ENCODE results near the gene GLB1L2. TPM values are rescaled to one million over a fixed set of nuclear protein-coding genes. Genes with fewer than 3 reads are reported as not detected.

Gene GLB1L2
- polyA plus RNA-seq, 1 of the 3 experiments (the other 2 are of a cell fraction): 3.4 TPM

DNA sequence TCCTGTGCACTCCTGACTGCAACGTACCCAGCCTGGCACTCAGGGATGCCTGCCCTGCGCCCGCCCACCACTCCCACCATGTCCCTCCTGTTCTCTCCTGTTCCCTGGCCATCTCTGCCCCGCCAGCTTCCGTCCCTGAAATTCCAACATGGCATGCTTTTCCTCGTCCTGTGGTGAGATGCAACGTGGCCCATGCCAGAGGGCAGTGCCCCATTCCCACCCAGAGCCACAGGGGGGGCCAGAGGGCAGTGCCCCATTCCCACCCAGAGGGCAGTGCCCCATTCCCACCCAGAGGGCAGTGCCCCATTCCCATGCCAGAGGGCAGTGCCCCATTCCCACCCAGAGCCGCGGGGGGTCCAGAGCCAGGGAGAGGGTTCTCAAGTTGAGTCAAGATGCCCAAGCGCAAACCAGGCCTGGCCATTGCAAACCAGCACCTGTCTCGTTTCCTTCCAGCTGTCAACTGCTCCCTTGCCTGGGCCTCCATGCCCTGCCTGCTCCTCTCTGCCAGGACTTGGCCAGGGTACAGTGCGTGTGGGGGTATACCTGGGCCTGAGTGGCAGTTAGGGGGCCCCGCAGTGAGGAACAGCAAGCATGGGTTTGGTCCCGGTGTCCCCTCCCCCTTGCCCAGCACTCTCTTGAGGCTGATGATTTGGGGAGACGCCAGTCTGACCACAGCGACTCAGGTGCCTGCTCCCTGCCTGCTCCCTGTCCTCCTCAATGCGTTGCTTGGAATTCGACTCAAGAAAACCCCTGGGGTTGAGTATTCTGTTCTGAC is 65.7 kb downstream of the GLB1L2 start:
- ChIA-PET CTCF (interaction anchor here (1.2 kb wide), 1 partner anchor 14 kb away, joined by 4 read pairs; no protein-coding TSS in a partner anchor), POLR2A (no interaction called here)
- no peak for TF ChIP-seq TAF1 (IDR thresholded peaks at IDR 0.05; ENCODE audit: borderline replicate concordance, low read depth, low read length)
- TF ChIP-seq, protein P1, sequence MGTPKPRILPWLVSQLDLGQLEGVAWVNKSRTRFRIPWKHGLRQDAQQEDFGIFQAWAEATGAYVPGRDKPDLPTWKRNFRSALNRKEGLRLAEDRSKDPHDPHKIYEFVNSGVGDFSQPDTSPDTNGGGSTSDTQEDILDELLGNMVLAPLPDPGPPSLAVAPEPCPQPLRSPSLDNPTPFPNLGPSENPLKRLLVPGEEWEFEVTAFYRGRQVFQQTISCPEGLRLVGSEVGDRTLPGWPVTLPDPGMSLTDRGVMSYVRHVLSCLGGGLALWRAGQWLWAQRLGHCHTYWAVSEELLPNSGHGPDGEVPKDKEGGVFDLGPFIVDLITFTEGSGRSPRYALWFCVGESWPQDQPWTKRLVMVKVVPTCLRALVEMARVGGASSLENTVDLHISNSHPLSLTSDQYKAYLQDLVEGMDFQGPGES (IDR thresholded peaks at IDR 0.05; ENCODE audit: low read depth, low read length): no peak
- Histone ChIP-seq H3K79me2 (ENCODE audit: insufficient read depth) (no peaks in the 10 kb centered on the region), H3F3A (replicated peaks; ENCODE audit: insufficient read depth) (no peaks in the 10 kb centered on the region), H4K20me1 (ENCODE audit: insufficient read depth) (no peaks in the 10 kb centered on the region), H3K9me3 (no peaks in the 10 kb centered on the region), H3K4me1 (ENCODE audit: control insufficient read depth in 1 of 2, insufficient read depth in 2 of 2, low read depth in 1 of 2, low read length in 1 of 2) (peaks cover 0 to 15% of the 10 kb centered on the region in 2 experiments; a peak in 1 of 4 replicates), H3K9me2 (no peaks in the 10 kb centered on the region), H3K4me2 (no peak overlapping the region), H2AFZ (ENCODE audit: low read depth) (no peak overlapping the region), H3K4me3 (ENCODE audit: low read depth in 2 of 2, low read length in 1 of 2) (no peak overlapping the region), H3K9ac (no peak overlapping the region), H3K27ac (ENCODE audit: low read depth in 2 of 2, low read length in 1 of 2) (no peak overlapping the region), H3K27me3 (ENCODE audit: insufficient read depth) (no peaks in the 10 kb centered on the region), H3K36me3 (replicated peaks in 1 of 2; ENCODE audit: control insufficient read depth in 1 of 2, insufficient read depth in 2 of 2, low read length in 1 of 2) (no peaks in the 10 kb centered on the region)
- no peak for DNase-seq
- WGBS (ENCODE audit: low lambda C conversion rate): 55% methylated on average over 8 of the region's 18 CpGs

DNA sequence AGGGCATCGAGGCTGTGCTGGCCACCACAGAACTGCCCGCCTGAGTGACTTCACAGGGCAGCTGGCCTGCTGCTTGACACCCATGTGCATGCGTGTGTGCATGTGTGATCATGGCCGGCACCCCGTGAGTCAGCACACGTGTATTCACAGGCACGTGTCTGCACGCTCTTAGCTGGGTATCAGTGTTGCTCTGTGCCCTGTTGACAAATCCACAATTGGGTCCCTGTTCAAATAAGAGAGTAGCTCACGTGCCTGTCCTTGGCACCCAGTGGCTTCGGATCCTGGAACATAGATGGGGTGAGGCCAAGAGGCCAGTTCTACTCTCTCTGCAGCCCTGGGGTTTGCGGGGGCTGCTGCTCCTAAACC is 66.3 kb downstream of the GLB1L2 start:
- no peak overlapping the region for H3K9ac ChIP-seq
- no peak overlapping the region for H3K27ac ChIP-seq (ENCODE audit: low read depth in 2 of 2, low read length in 1 of 2)
- TF ChIP-seq TEAD4 (IDR thresholded peaks at IDR 0.05; ENCODE audit: borderline replicate concordance, insufficient read depth) (no peak), EZH2phosphoT487 (IDR thresholded peaks at IDR 0.05; ENCODE audit: borderline replicate concordance, low read depth) (no peak), SIN3A (IDR thresholded peaks at IDR 0.05; ENCODE audit: borderline replicate concordance, low read depth, low read length) (no peak), NFIC (IDR thresholded peaks at IDR 0.05; ENCODE audit: borderline replicate concordance) (no peak), RXRA (IDR thresholded peaks at IDR 0.05; ENCODE audit: borderline replicate concordance, low read depth) (no peak), EP300 (IDR thresholded peaks at IDR 0.05; ENCODE audit: borderline replicate concordance in 1 of 2, low read depth in 1 of 2, low read length in 1 of 2) (no peak), YY1 (IDR thresholded peaks at IDR 0.05; ENCODE audit: low read depth) (no peak), GABPA (IDR thresholded peaks at IDR 0.05; ENCODE audit: low read depth) (no peak), JUND (IDR thresholded peaks at IDR 0.05) (no peak), FOXM1 (IDR thresholded peaks at IDR 0.05; ENCODE audit: low read depth) (no peak), FOSL2 (IDR thresholded peaks at IDR 0.05; ENCODE audit: borderline replicate concordance, low read depth) (no peak), POLR2AphosphoS5 (IDR thresholded peaks at IDR 0.05; ENCODE audit: low read depth, low read length) (no peak)
- TF ChIP-seq, protein P2, sequence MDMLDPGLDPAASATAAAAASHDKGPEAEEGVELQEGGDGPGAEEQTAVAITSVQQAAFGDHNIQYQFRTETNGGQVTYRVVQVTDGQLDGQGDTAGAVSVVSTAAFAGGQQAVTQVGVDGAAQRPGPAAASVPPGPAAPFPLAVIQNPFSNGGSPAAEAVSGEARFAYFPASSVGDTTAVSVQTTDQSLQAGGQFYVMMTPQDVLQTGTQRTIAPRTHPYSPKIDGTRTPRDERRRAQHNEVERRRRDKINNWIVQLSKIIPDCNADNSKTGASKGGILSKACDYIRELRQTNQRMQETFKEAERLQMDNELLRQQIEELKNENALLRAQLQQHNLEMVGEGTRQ (IDR thresholded peaks at IDR 0.05; ENCODE audit: borderline replicate concordance, low read depth, low read length): no peak
- TF ChIP-seq, protein P3, sequence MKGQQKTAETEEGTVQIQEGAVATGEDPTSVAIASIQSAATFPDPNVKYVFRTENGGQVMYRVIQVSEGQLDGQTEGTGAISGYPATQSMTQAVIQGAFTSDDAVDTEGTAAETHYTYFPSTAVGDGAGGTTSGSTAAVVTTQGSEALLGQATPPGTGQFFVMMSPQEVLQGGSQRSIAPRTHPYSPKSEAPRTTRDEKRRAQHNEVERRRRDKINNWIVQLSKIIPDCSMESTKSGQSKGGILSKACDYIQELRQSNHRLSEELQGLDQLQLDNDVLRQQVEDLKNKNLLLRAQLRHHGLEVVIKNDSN (IDR thresholded peaks at IDR 0.05; ENCODE audit: borderline replicate concordance, low read depth): no peak
- TF ChIP-seq, protein P1 (IDR thresholded peaks at IDR 0.05; ENCODE audit: low read depth, low read length): no peak
- no peak overlapping the region for H3K4me3 ChIP-seq (ENCODE audit: low read depth in 2 of 2, low read length in 1 of 2)
- CTCF ChIA-PET: interaction anchor here (0.7 to 0.9 kb wide), 2 partner anchors 38 to 180 kb away, joined by 3 read pairs; no protein-coding TSS in a partner anchor
- no peak overlapping the region for H2AFZ ChIP-seq (ENCODE audit: low read depth)
- no peaks in the 10 kb centered on the region for H3K79me2 ChIP-seq (ENCODE audit: insufficient read depth)
- no peaks in the 10 kb centered on the region for H3K9me2 ChIP-seq
- WGBS (ENCODE audit: low lambda C conversion rate): 39% methylated on average over 3 of the region's 11 CpGs
- no peaks in the 10 kb centered on the region for H3F3A ChIP-seq (replicated peaks; ENCODE audit: insufficient read depth)
- POLR2A ChIA-PET: interaction anchor here (1.0 to 1.2 kb wide), 2 partner anchors 12 to 99 kb away, joined by 3 to 5 read pairs; no protein-coding TSS in a partner anchor
- no peak for DNase-seq
- no peaks in the 10 kb centered on the region for H3K27me3 ChIP-seq (ENCODE audit: insufficient read depth)
- H3K4me2 ChIP-seq: no peak overlapping the region
- H3K9me3 ChIP-seq: no peaks in the 10 kb centered on the region
- H3K36me3 ChIP-seq (replicated peaks in 1 of 2; ENCODE audit: control insufficient read depth in 1 of 2, insufficient read depth in 2 of 2, low read length in 1 of 2): no peaks in the 10 kb centered on the region
- H3K4me1 ChIP-seq (ENCODE audit: control insufficient read depth in 1 of 2, insufficient read depth in 2 of 2, low read depth in 1 of 2, low read length in 1 of 2): peaks cover 0 to 15% of the 10 kb centered on the region in 2 experiments; a peak in 1 of 4 replicates
- H4K20me1 ChIP-seq (ENCODE audit: insufficient read depth): no peaks in the 10 kb centered on the region
